Measurements from ENCODE around the gene CLINT1.
A peak's percentile ranks its signal among the peaks of the same experiment; 100 is the strongest.

CLINT1 gene

GRCh38 chr5:157756122-157756521 lies 102.8 kb downstream of the CLINT1 start:
- H3K9me3 ChIP-seq (ENCODE audit: control insufficient read depth, insufficient read depth, low read length): no peaks in the 10 kb centered on the region
- no peaks in the 10 kb centered on the region for H3K27me3 ChIP-seq (ENCODE audit: control insufficient read depth, insufficient read depth, low read length)
- no peaks in the 10 kb centered on the region for H3K36me3 ChIP-seq (ENCODE audit: control insufficient read depth, insufficient read depth, low read length)
- no peak overlapping the region for H3K9ac ChIP-seq (ENCODE audit: low read depth, low read length)
- H3K4me3 ChIP-seq (ENCODE audit: low read depth, low read length): no peak overlapping the region
- H3K27ac ChIP-seq (ENCODE audit: low read depth, low read length): no peak overlapping the region
- H3K4me1 ChIP-seq (ENCODE audit: control insufficient read depth, insufficient read depth, low read length): no peaks in the 10 kb centered on the region

- Histone ChIP-seq H3K9me3 (ENCODE audit: control insufficient read depth, insufficient read depth, low read length) (no peaks in the 10 kb centered on the region), H3K4me1 (ENCODE audit: control insufficient read depth, insufficient read depth, low read length) (no peaks in the 10 kb centered on the region), H3K4me3 (ENCODE audit: low read depth, low read length) (no peak overlapping the region), H3K27me3 (ENCODE audit: control insufficient read depth, insufficient read depth, low read length) (peaks cover 3% of the 10 kb centered on the region; the same call in 1 of the 2 replicates), H3K27ac (ENCODE audit: low read depth, low read length) (no peak overlapping the region), H3K36me3 (ENCODE audit: control insufficient read depth, insufficient read depth, low read length) (no peaks in the 10 kb centered on the region), H3K9ac (ENCODE audit: low read depth, low read length) (no peak overlapping the region)
These were observed 108.6 kb downstream of the CLINT1 start for GRCh38 chr5:157750320-157750719.

- Histone ChIP-seq H3K36me3 (ENCODE audit: control insufficient read depth, insufficient read depth, low read length) (no peaks in the 10 kb centered on the region), H3K9me3 (ENCODE audit: control insufficient read depth, insufficient read depth, low read length) (no peaks in the 10 kb centered on the region), H3K4me1 (ENCODE audit: control insufficient read depth, insufficient read depth, low read length) (no peaks in the 10 kb centered on the region; the same call in 1 of the 2 replicates), H3K4me3 (ENCODE audit: low read depth, low read length) (no peak overlapping the region), H3K27me3 (ENCODE audit: control insufficient read depth, insufficient read depth, low read length) (peaks cover 12% of the 10 kb centered on the region), H3K27ac (ENCODE audit: low read depth, low read length) (no peak overlapping the region), H3K9ac (ENCODE audit: low read depth, low read length) (no peak overlapping the region)
These were observed 109.5 kb downstream of the CLINT1 start for GRCh38 chr5:157749462-157749799.

- Histone ChIP-seq H3K36me3 (ENCODE audit: control insufficient read depth, insufficient read depth, low read length) (no peaks in the 10 kb centered on the region), H3K9me3 (ENCODE audit: control insufficient read depth, insufficient read depth, low read length) (no peaks in the 10 kb centered on the region), H3K9ac (ENCODE audit: low read depth, low read length) (no peak overlapping the region), H3K27ac (ENCODE audit: low read depth, low read length) (no peak overlapping the region), H3K27me3 (ENCODE audit: control insufficient read depth, insufficient read depth, low read length) (peaks cover 17% of the 10 kb centered on the region), H3K4me3 (ENCODE audit: low read depth, low read length) (no peak overlapping the region), H3K4me1 (ENCODE audit: control insufficient read depth, insufficient read depth, low read length) (no peaks in the 10 kb centered on the region; the same call in 1 of the 2 replicates)
These were observed 110.0 kb downstream of the CLINT1 start for GRCh38 chr5:157748760-157749461.

- H3K9ac ChIP-seq (ENCODE audit: low read depth, low read length): no peak overlapping the region
- H3K36me3 ChIP-seq (ENCODE audit: control insufficient read depth, insufficient read depth, low read length): no peaks in the 10 kb centered on the region
- no peak overlapping the region for H3K27ac ChIP-seq (ENCODE audit: low read depth, low read length)
These were observed 110.9 kb downstream of the CLINT1 start for GRCh38 chr5:157747766-157748700.

GRCh38 chr5:157747173-157747740 lies 111.7 kb downstream of the CLINT1 start:
- Histone ChIP-seq H3K4me3 (ENCODE audit: low read depth, low read length) (no peak overlapping the region), H3K4me1 (ENCODE audit: control insufficient read depth, insufficient read depth, low read length) (no peaks in the 10 kb centered on the region; the same call in 1 of the 2 replicates), H3K27ac (ENCODE audit: low read depth, low read length) (no peak overlapping the region), H3K9ac (ENCODE audit: low read depth, low read length) (no peak overlapping the region), H3K36me3 (ENCODE audit: control insufficient read depth, insufficient read depth, low read length) (no peaks in the 10 kb centered on the region), H3K27me3 (ENCODE audit: control insufficient read depth, insufficient read depth, low read length) (peaks cover 17% of the 10 kb centered on the region), H3K9me3 (ENCODE audit: control insufficient read depth, insufficient read depth, low read length) (no peaks in the 10 kb centered on the region)

More at GRCh38 chr5:157747766-157748700, 110.9 kb downstream of the CLINT1 start:
- peaks cover 17% of the 10 kb centered on the region for H3K27me3 ChIP-seq (ENCODE audit: control insufficient read depth, insufficient read depth, low read length)
- no peak overlapping the region for H3K4me3 ChIP-seq (ENCODE audit: low read depth, low read length)
- H3K9me3 ChIP-seq (ENCODE audit: control insufficient read depth, insufficient read depth, low read length): no peaks in the 10 kb centered on the region
- H3K4me1 ChIP-seq (ENCODE audit: control insufficient read depth, insufficient read depth, low read length): no peaks in the 10 kb centered on the region; the same call in 1 of the 2 replicates

GRCh38 chr5:157745041-157745456 lies 113.9 kb downstream of the CLINT1 start:
- peaks cover 1% of the 10 kb centered on the region for H3K36me3 ChIP-seq (ENCODE audit: control insufficient read depth, insufficient read depth, low read length)
- H3K9ac ChIP-seq (ENCODE audit: low read depth, low read length): no peak overlapping the region
- H3K27ac ChIP-seq (ENCODE audit: low read depth, low read length): no peak overlapping the region
- H3K4me1 ChIP-seq (ENCODE audit: control insufficient read depth, insufficient read depth, low read length): no peaks in the 10 kb centered on the region; the same call in 1 of the 2 replicates
- H3K27me3 ChIP-seq (ENCODE audit: control insufficient read depth, insufficient read depth, low read length): peaks cover 17% of the 10 kb centered on the region
- no peak overlapping the region for H3K4me3 ChIP-seq (ENCODE audit: low read depth, low read length)
- no peaks in the 10 kb centered on the region for H3K9me3 ChIP-seq (ENCODE audit: control insufficient read depth, insufficient read depth, low read length)

- Histone ChIP-seq H3K4me1 (ENCODE audit: control insufficient read depth, insufficient read depth, low read length) (no peaks in the 10 kb centered on the region; the same call in 1 of the 2 replicates), H3K4me3 (ENCODE audit: low read depth, low read length) (peak overlapping the region; percentile 60), H3K27ac (ENCODE audit: low read depth, low read length) (no peak overlapping the region), H3K36me3 (ENCODE audit: control insufficient read depth, insufficient read depth, low read length) (peaks cover 9% of the 10 kb centered on the region), H3K9me3 (ENCODE audit: control insufficient read depth, insufficient read depth, low read length) (no peaks in the 10 kb centered on the region), H3K27me3 (ENCODE audit: control insufficient read depth, insufficient read depth, low read length) (peaks cover 17% of the 10 kb centered on the region), H3K9ac (ENCODE audit: low read depth, low read length) (no peak overlapping the region; the same call in 1 of the 2 replicates)
These were observed 114.6 kb downstream of the CLINT1 start for GRCh38 chr5:157744051-157745011.

- Histone ChIP-seq H3K27ac (ENCODE audit: low read depth, low read length) (no peak within 1 kb of the TSS), H3K4me1 (ENCODE audit: control insufficient read depth, insufficient read depth, low read length) (no peaks in the 10 kb centered on the region; the same call in 1 of the 2 replicates), H3K4me3 (ENCODE audit: low read depth, low read length) (peak within 1 kb of the TSS; percentile 60), H3K9ac (ENCODE audit: low read depth, low read length) (no peak within 1 kb of the TSS; the same call in 1 of the 2 replicates), H3K36me3 (ENCODE audit: control insufficient read depth, insufficient read depth, low read length) (peaks cover 15% of the 10 kb centered on the region), H3K27me3 (ENCODE audit: control insufficient read depth, insufficient read depth, low read length) (peaks cover 17% of the 10 kb centered on the region), H3K9me3 (ENCODE audit: control insufficient read depth, insufficient read depth, low read length) (no peaks in the 10 kb centered on the region)
These were observed 115.5 kb downstream of the CLINT1 start, which contains the start of gene LSM11 for GRCh38 chr5:157743163-157744050. LSM11 (plus strand) TSS chr5:157743712; CDS start chr5:157743751, 39 bp downstream.

Measured in HUES48 (cell line).